Neural cell (in vitro differentiated cells): Measurements from ENCODE around the gene COPS9. TPM values are rescaled to one million over a fixed set of nuclear protein-coding genes. Genes with fewer than 3 reads are reported as not detected.

ENCODE experiments used
- H2AFZ ChIP-seq: fragments of 200-600, 300-800 bp; sonication (generic), shearing (Covaris generic); 2 replicates; pipeline ENCODE4 v1.6.0; 2014; ENCODE audit warnings: low read depth, mild to moderate bottlenecking, antibody characterized with exemption, low read length, moderate library complexity
- H3F3A ChIP-seq: fragments of 200-600 bp; shearing (Covaris generic); 2 replicates; pipeline ENCODE4 v1.6.1; 2016; ENCODE audit warnings: mild to moderate bottlenecking, moderate library complexity, mixed read lengths, antibody characterized with exemption, low read length; ENCODE audit not compliant: insufficient read depth, poor library complexity, severe bottlenecking
- H3K27ac ChIP-seq: fragments of 200-600, 300-800 bp; sonication (generic), shearing (Covaris generic); 2 replicates; pipeline ENCODE4 v1.5.1; 2014; ENCODE audit warnings: mild to moderate bottlenecking, low read length, moderate library complexity
- H3K27me3 ChIP-seq: fragments of 300-800, 200-600 bp; sonication (generic), shearing (Covaris generic); 2 replicates; pipeline ENCODE4 v1.6.0; 2014; ENCODE audit warnings: mild to moderate bottlenecking, low read depth, low read length, moderate library complexity; ENCODE audit not compliant: insufficient read depth
- H3K36me3 ChIP-seq: fragments of 300-800, 200-600 bp; sonication (generic), shearing (Covaris generic); 2 replicates; pipeline ENCODE4 v1.5.1; 2014; ENCODE audit warnings: mild to moderate bottlenecking, antibody characterized with exemption, low read length, moderate library complexity; ENCODE audit not compliant: insufficient read depth
- H3K4me2 ChIP-seq: fragments of 300-800, 200-600 bp; sonication (generic), shearing (Covaris generic); 2 replicates; pipeline ENCODE4 v1.6.0; 2014; ENCODE audit warnings: mild to moderate bottlenecking, low read length
- H3K4me3 ChIP-seq: fragments of 300-800, 200-600 bp; sonication (generic), shearing (Covaris generic); 2 replicates; pipeline ENCODE4 v1.5.1; 2014; ENCODE audit warnings: mild to moderate bottlenecking, low read length, moderate library complexity
- H3K79me2 ChIP-seq: fragments of 200-600 bp; shearing (Covaris generic); replicated peaks from 2 replicates; pipeline ENCODE4 v1.6.0; 2014; ENCODE audit warnings: mild to moderate bottlenecking, low read length, moderate library complexity; ENCODE audit not compliant: insufficient read depth
- H3K9ac ChIP-seq: fragments of 300-800, 200-600 bp; sonication (generic), shearing (Covaris generic); 2 replicates; pipeline ENCODE4 v1.6.1; 2016; ENCODE audit warnings: mild to moderate bottlenecking, low read length, mixed read lengths
- H3K9me2 ChIP-seq: fragments of 200-600 bp; shearing (Covaris generic); 2 replicates; pipeline ENCODE4 v1.6.1; 2016; ENCODE audit warnings: mild to moderate bottlenecking, low read length, mixed read lengths; ENCODE audit not compliant: insufficient read depth
- H3K9me3 ChIP-seq: fragments of 200-600, 300-800 bp; sonication (generic), shearing (Covaris generic); 2 replicates; pipeline ENCODE4 v1.6.1; 2016; ENCODE audit warnings: mild to moderate bottlenecking, mixed run types, low read length, moderate library complexity, mixed read lengths
- H4K20me1 ChIP-seq: fragments of 200-600 bp; shearing (Covaris generic); 2 replicates; pipeline ENCODE4 v1.6.1; 2016; ENCODE audit warnings: mild to moderate bottlenecking, mixed run types; ENCODE audit not compliant: insufficient read depth
- CTCF ChIP-seq: fragments of 450-650 bp; IDR thresholded peaks from 2 replicates; pipeline ENCODE4 v1.5.1; 2014; ENCODE audit warnings: antibody characterized with exemption, mild to moderate bottlenecking, moderate library complexity; ENCODE audit not compliant: poor library complexity, severe bottlenecking
- EP300 ChIP-seq: fragments of 450-650 bp; conservative IDR thresholded peaks from 2 replicates; pipeline ENCODE4 v1.6.1; 2014; ENCODE audit warnings: antibody characterized with exemption, mild to moderate bottlenecking, moderate library complexity; ENCODE audit not compliant: poor library complexity, severe bottlenecking
- EZH2 ChIP-seq: fragments of 200-600, 300-800 bp; shearing (Covaris generic), sonication (generic); IDR thresholded peaks from 2 replicates; pipeline ENCODE4 v1.6.1; 2014; ENCODE audit warnings: antibody characterized with exemption, low read length, borderline replicate concordance, mild to moderate bottlenecking; ENCODE audit not compliant: insufficient read depth, poor library complexity, severe bottlenecking
- MXI1 ChIP-seq: fragments of 450-650 bp; conservative IDR thresholded peaks from 2 replicates; pipeline ENCODE4 v1.6.1; 2014; ENCODE audit warnings: antibody characterized with exemption, mild to moderate bottlenecking; ENCODE audit not compliant: poor library complexity, severe bottlenecking
- POLR2AphosphoS5 ChIP-seq: IDR thresholded peaks from 2 replicates; pipeline ENCODE4 v1.6.1; 2012
- RAD21 ChIP-seq: fragments of 450-650 bp; conservative IDR thresholded peaks from 2 replicates; pipeline ENCODE4 v1.6.1; 2014; ENCODE audit warnings: antibody characterized with exemption, mild to moderate bottlenecking, moderate library complexity
- REST ChIP-seq: IDR thresholded peaks from 2 replicates; pipeline ENCODE4 v1.6.1; 2012; ENCODE audit warnings: borderline replicate concordance
- SMC3 ChIP-seq: fragments of 450-650 bp; conservative IDR thresholded peaks from 2 replicates; pipeline ENCODE4 v1.6.1; 2014; ENCODE audit warnings: antibody characterized with exemption, mild to moderate bottlenecking, moderate library complexity; ENCODE audit not compliant: poor library complexity
- TAF1 ChIP-seq: IDR thresholded peaks from 2 replicates; pipeline ENCODE4 v1.6.1; 2012; ENCODE audit warnings: low read depth
- polyA plus RNA-seq: library from polyadenylated mRNA; depleted of rRNA; stranded (reverse); fragments of >200 nt; gene quantifications from 2 replicates; pipeline ENCODE4 v1.2.3, GENCODE V29; 2014

The COPS9 gene
- polyA plus RNA-seq, 1 donor from 2014 or later: 359 TPM

- Histone ChIP-seq H3K27ac (no peak overlapping the region), H3K79me2 (no peaks in the 10 kb centered on the region), H3F3A (no peaks in the 10 kb centered on the region), H3K36me3 (no peaks in the 10 kb centered on the region), H3K9me2 (no peaks in the 10 kb centered on the region), H4K20me1 (no peaks in the 10 kb centered on the region), H2AFZ (no peak overlapping the region), H3K9ac (no peak overlapping the region), H3K9me3 (no peaks in the 10 kb centered on the region), H3K27me3 (no peaks in the 10 kb centered on the region), H3K4me2 (no peak overlapping the region), H3K4me3 (no peak overlapping the region)
- TF ChIP-seq MXI1 (no peak), TAF1 (no peak), RAD21 (no peak), REST (no peak), EP300 (no peak), POLR2AphosphoS5 (no peak), EZH2 (no peak), CTCF (no peak), SMC3 (no peak)
Observed at GRCh38 chr2:240121675-240122074, 14.4 kb downstream of the COPS9 start.

- no peaks in the 10 kb centered on the region for H3K79me2 ChIP-seq
Observed at GRCh38 chr2:240121190-240121589, 14.9 kb downstream of the COPS9 start.

More at GRCh38 chr2:240121190-240121589, 14.9 kb downstream of the COPS9 start:
- H3K27ac ChIP-seq: no peak overlapping the region
- no peaks in the 10 kb centered on the region for H4K20me1 ChIP-seq
- no peaks in the 10 kb centered on the region for H3K9me3 ChIP-seq
- no peak for TF ChIP-seq EP300
- no peak for TF ChIP-seq MXI1
- TF ChIP-seq CTCF: no peak
- no peak for TF ChIP-seq EZH2
- TF ChIP-seq SMC3: no peak
- TF ChIP-seq RAD21: no peak
- TF ChIP-seq REST: no peak
- no peak overlapping the region for H2AFZ ChIP-seq
- H3K4me3 ChIP-seq: no peak overlapping the region
- H3K27me3 ChIP-seq: no peaks in the 10 kb centered on the region
- H3F3A ChIP-seq: no peaks in the 10 kb centered on the region
- H3K4me2 ChIP-seq: no peak overlapping the region
- H3K9me2 ChIP-seq: no peaks in the 10 kb centered on the region
- no peaks in the 10 kb centered on the region for H3K36me3 ChIP-seq
- H3K9ac ChIP-seq: no peak overlapping the region
